ENCODE measurements around the gene SP2.

The SP2 gene

GRCh38 chr17:47895856-47896671 lies at the start of gene SP2:
SP2 (plus strand) TSS chr17:47896236; CDS start chr17:47896287, 51 bp downstream.
- peak; percentile 98 for DNase-seq (ENCODE audit: low read depth)

- DNase-seq (ENCODE audit: low read depth) = no peak
Measured at GRCh38 chr17:47846716-47847340, 49.2 kb upstream of the SP2 start.

GRCh38 chr17:47847341-47848197 lies 48.5 kb upstream of the SP2 start:
- DNase-seq (ENCODE audit: low read depth) = no peak

- DNase-seq (ENCODE audit: low read depth) = no peak
Measured at GRCh38 chr17:47848198-47848513, 47.9 kb upstream of the SP2 start.

GRCh38 chr17:47850373-47850691 lies 45.7 kb upstream of the SP2 start:
- DNase-seq (ENCODE audit: low read depth) = no peak

GRCh38 chr17:47850692-47851573 lies 45.1 kb upstream of the SP2 start, which contains the start of gene SP6:
SP6 (minus strand) TSS chr17:47851163; CDS start chr17:47848429, 2,734 bp downstream.
- DNase-seq (ENCODE audit: low read depth) = peak; percentile 56

GRCh38 chr17:47851764-47852112 lies 44.3 kb upstream of the SP2 start:
- DNase-seq (ENCODE audit: low read depth) = no peak

GRCh38 chr17:47852113-47852949 lies 43.7 kb upstream of the SP2 start:
- DNase-seq (ENCODE audit: low read depth) = no peak

- no peak for DNase-seq (ENCODE audit: low read depth)
Measured at GRCh38 chr17:47853616-47854015, 42.4 kb upstream of the SP2 start.

- no peak for DNase-seq (ENCODE audit: low read depth)
Measured at GRCh38 chr17:47855737-47856136, 40.3 kb upstream of the SP2 start.

GRCh38 chr17:47856830-47857229 lies 39.2 kb upstream of the SP2 start:
- DNase-seq (ENCODE audit: low read depth) = no peak

GRCh38 chr17:47857551-47858455 lies 38.2 kb upstream of the SP2 start:
- DNase-seq (ENCODE audit: low read depth) = no peak

- no peak for DNase-seq (ENCODE audit: low read depth)
Measured at GRCh38 chr17:47860386-47860785, 35.6 kb upstream of the SP2 start.

- DNase-seq (ENCODE audit: low read depth) = no peak
Measured at GRCh38 chr17:47862621-47863440, 33.2 kb upstream of the SP2 start.

- no peak for DNase-seq (ENCODE audit: low read depth)
Measured at GRCh38 chr17:47864791-47865216, 31.2 kb upstream of the SP2 start.

GRCh38 chr17:47866941-47867340 lies 29.1 kb upstream of the SP2 start:
- no peak for DNase-seq (ENCODE audit: low read depth)

GRCh38 chr17:47867813-47868533 lies 28.1 kb upstream of the SP2 start:
- no peak for DNase-seq (ENCODE audit: low read depth)

- no peak for DNase-seq (ENCODE audit: low read depth)
Measured at GRCh38 chr17:47869114-47869513, 26.9 kb upstream of the SP2 start.
